Stimulated activated CD4-positive, alpha-beta T cell treated with anti-CD3 and anti-CD28 coated beads, TNF-alpha, amount 100 ng/mL, for 1 hour (primary cell): ENCODE results near the gene PRKCE.

Source experiments
- DNase-seq, 3 donors: peaks; one replicate each; pipeline ENCODE4 v3.0.0-alpha.2; 2020; ENCODE audit warnings: low read depth in 3 of 3, low spot score in 1 of 3

The PRKCE gene

DNA sequence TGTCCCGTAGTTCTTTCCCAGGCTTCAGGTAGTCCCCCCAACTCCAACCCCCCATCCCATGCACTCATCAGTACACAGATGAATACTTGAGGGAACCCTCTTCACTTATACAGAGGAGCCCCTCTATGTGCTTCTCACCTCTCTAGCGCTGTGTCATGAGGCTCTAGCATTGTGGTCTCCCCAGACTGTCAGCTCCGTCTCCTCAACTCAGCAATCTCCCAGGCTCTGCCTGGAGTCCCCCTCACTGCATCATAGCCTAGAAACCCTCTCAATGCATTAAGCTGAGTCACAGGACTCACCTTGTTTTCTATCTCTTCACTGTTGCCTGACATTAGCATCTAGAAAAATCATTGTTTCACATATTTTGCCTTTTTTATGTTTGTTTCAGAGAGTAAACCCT, 20.2 kb upstream of the PRKCE start:
- DNase-seq, result no peak

DNA sequence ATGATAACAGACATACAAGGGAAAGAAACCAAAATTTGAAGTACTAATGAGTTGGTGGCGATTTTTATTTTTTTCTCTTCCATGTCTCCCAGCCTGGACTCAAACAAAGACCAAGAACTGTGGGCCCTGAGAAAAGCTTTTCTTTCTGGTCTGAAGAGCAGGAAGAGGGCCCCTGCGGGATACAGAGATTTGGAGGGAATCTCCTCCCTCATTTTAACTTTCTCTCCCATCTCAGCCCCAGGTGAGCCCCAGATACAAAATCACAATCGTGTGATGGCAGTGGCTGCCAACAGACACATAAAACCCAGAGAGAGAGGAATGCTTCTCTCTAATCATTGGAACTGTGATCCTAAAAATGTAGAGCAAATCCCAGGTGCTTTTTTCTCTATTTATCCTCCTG, 19.5 kb upstream of the PRKCE start:
- DNase-seq, result no peak

DNA sequence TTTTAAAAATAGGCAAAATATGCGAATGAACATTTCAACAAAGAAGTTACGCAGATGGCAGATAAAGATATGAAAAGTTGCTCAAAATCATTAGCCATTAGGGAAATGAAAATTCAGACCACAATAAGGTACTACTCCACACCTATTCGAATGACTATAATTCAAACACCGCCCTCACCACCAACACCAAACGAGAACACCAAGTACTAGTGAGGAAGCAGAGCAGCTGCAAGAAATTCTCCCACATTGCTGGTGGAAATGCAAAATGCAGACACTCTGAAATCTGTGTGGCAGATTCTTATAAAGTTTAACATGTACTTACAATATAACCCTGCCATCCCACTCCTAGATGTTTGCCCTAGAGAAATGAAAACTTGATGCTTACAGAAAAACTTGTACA, 17.3 kb upstream of the PRKCE start:
- no peak for DNase-seq

DNA sequence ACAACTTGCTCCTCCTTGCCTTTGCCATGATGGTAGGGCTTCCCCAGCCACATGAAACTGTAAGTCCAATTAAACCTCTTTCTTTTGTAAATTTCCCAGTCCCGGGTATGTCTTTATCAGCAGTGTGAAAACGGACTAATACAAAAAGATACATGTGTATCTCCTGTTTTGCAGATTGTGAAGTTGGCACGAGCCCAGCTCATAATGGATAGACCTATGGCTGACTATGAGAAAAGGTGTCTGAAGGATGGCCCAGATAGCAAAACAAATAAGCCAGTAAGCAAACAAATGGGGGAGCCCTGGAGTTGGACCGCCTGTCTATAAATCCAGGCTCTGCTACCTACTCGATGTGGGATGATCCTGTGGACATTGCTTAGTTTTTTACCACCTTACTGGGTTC, 15.5 kb upstream of the PRKCE start:
- DNase-seq, result no peak

DNA sequence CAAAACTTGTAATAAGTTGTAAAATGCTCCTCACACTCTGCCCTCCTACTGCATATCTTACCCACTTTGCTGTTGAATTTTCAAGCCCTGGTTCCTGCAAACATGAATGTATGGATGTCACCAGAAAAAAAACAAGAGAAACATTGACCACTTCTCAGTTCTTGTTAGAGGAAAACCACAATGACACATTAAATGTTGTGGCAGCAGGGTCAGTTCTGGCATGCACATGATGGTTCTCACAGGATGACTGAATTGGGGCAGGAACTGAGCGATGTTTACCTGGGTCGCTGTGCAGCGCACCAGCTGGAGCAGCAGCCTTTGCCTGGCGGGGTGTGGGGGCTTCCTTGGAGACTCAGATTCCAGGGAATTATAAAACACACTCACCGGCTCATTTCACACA, 14.0 kb upstream of the PRKCE start:
- no peak for DNase-seq

DNA sequence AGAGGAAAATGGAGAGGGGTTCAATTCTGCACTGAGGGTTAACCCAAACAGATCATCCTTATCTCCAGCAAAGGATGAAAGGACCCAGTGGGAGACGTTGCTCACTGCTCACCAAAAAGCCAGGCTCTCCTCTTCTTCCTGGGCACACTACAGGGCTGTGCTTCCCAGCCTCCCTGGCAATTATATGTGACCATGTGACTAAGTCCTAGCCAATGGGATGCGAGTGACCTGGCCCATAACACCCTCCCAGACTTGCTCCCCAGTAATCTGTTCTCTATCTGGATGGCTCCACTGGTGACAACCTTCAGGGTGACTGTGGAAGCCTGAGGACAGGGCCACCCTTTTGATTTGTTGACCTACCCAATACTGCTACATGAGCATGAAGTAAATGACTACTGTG, 10.9 kb upstream of the PRKCE start:
- no peak for DNase-seq

DNA sequence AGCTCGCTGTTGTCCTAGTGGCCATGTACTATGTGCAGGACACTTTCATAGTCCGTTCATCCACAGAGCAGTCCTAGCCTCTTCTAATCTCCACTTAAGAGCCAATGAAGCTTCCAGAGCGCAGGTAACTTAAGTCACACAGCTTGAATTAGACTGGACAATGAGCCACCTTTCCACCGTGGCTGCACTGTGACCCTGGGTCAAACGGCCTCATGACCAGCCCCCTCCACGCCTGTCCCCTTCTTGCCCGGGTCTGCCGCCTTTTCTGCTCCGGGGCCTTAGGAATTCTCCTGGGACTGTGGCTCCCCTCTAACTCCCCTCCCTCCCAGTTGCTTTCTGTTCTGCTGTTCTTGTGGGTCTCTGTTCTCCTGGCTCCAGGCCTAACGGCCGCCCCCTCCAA, 8.4 kb upstream of the PRKCE start:
- no peak for DNase-seq

DNA sequence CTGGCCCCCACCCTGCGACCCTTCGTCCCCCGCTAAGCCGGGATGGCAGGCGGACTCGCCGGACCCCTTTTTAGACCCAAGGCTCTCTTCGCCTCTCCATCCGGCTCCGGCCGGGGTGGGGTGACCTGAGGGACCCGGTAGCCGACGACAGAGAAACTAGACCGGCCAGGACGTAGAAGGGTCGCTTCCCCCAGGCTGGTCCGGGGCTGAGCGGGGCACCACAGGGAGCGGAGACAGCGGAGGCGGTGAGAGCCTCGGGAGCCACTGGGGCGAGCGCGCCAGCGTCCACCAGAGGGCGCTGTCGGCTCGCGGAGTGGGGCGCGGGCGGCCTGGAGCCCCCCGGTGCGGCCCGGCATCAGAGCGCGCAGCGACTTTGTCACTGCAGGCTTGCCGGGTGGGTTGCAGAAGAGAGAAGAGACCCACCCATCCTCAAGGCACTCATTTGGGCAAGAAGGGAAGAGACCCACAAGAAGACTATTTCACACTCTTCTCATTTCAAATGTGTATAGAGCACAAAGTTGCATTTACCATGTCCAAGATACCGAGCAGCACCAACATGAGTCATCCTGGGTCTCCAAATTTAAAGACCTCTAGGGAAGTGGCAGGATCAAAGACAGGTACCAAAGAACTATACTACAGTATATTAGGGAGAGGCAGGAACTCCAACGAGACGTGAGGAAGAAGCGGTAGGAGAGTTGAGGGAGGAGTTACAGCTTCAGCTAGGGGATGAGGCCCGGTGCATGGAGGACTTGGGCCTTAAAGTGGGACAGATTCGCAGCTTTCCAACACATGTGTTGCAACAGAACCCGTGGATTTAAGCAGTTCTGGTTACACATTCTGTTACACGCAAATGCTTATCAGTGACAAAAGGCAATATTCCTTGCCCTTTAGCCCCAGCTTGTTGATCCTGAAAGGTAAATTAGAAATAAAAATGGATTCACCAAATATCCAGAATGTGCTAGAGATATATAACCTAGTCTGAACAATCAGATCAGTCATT, 7.6 kb upstream of the PRKCE start:
- DNase-seq, result peak in 2 of 3 donors; percentile 58 to 79

DNA sequence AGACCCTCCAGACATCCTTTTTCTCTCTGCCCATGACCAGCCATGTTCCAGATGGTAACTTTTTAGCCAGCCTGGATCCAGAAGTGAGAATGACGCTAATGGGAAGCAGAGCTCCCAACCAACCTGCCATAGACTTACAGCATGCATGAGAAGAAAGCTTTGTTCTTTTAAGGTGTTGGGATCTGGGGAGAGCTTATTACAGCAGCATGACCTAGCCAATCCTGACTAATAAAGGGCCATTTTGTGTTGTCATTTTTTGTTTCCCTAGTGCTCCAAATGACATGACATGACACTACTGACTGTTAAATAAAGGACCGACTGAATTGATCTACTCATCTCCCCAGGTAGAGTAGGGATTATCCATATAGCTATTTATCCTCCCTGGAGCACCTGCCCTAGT, 5.2 kb upstream of the PRKCE start:
- DNase-seq, result no peak

DNA sequence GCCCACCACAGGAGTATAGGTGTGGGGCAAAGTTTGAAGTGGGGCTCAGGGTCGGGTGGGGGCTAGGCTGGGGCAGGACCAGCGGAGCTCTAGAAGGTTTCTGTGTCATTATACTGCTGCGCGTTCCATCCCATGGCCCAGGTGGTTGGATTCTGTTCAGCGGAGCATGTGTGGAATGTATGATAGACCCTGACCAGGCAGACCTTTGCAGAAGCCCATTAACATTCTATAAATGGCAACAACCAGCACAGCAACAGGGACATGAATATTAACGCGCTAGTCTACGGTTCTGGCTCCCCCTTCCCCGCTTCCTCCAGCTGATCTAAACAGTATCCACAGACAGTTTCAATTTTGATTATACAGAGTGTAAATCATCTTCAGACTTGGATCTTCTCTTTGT, 4.1 kb upstream of the PRKCE start:
- no peak for DNase-seq

DNA sequence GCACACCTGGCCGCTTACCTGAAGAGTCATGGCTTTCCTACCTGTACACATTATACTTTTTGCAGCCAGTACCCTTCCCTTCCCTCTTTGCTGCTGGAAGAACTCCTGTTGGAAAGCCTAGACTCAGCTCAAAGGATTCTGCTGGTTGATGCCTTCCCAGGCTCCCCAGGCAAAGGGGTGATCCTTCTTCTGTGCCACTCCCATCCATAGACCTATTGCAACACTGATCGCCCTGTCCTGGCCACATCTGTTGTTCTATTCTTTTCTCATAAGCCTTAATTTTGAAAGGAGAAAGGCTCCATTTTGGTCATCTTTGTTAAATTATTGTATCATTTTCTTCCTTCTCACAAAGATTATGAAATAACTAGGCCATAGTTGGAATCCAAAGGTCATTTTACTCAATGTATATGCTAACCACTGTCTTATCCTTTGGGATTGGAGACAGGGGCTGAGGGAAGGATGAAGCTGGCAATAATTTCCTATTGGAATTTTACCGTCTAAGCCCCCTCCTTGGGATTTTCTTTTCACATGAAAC, 3.4 kb upstream of the PRKCE start:
- no peak for DNase-seq

DNA sequence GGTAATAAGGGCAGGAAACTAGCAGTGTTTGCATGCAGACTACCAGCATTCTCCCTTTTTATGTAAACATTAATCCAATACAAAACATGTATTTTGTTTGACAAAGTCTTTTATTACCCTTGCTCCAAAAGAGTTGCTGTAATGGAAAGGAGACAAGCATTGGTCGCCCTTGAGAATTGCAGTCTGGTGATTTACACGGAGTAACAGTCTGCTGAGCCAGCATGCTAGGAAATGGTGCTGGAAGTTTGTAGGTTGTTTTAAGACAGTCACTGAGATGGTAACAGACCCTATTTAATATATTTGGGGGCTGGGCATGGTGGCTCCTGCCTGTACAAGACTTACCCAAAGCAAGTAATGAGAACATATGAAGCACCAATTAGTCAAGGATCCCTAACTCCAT, 2.8 kb upstream of the PRKCE start:
- DNase-seq, result no peak

DNA sequence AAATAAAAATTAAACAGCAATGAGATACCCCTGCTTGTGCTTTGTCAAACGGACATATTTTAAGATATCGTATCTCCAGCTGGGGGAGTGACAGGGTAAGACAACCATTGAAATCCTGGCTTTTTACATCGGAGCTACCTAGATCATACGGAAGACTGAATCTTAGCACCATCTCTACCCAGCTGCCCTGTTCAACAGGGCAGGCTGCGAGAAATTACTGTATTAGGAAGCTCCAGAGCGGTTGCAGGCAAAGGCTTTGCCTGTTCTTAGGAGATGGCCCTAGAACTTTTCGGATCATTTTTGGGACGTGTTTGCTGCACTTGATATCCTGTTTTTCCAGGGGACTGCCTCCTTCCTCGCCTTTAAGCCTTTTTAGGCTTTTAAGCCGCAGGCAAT, 2.0 kb upstream of the PRKCE start:
- DNase-seq, result no peak

DNA sequence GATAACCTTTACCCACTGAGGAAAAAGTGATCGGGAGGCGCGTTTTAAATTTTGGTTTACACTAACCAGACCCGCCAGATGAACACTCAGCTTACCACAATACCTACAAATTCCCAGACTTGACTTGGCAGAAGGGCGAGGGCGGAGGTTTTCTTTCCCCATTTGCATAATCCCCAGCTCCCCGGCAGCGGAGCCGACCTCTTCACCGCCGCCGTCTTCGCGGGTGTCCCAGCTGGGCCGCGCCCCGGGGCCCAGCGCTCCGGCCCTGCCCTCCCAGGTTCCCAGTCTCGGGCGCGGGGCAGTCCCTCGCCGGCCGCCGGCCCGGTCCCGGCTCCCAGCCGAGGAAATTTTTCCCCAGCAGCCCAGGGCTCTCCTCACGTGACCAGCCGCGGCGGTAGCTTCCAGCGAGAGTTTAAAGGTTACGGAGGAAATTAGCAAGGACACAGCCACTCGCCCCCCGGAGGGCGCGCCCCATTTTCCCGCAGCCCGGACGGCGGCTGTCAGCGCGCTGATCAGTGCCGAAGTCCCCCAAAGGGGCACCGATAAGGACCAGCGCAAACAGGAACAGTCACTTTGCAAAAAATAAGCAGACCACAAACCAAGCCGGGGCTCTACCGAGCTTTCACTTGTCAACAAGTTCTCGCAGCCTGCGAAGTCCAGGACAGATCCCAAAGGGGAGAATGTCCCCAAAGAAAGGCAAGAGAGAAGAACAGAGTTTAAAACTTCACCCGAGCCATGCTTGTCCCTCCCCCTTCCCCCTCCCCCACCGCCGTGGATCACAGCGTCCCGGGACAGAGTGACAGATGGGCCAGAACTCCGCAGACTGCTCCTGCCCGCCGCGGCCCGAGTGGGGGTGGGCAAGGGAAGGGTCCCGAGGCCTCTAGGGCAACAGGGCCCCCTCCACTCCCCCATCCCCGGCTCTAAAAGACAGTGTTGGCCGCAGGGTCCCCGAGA, 1.3 kb upstream of the PRKCE start:
- DNase-seq, result peak in 1 of 3 donors; percentile 53

DNA sequence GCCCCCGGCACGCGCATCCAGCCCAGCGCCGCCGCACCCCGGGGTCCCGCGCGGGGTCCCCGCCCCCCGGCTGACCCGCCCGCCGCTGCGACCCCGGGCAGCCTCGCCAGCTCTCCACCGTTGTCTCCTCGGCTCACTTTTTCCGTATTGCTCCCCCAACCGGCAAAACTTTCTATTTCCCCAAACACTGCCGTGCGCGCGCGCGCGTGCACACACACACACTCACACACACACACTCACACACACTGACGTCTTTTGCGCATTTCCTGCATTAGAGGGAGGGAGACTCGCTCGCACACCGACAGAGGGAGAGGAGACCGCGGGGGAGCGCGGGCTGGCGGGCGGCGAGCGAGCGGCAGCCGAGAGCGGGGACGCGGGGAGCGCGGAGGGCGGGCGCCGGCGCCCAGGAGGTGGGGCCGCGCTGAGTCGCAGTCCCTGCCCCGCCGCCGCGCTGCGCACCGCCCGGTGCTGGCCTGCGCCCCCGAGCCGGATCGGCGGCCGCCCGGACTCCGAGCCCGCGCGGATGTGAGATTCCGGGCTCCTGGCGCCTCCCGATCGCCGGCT, 542 bp upstream of the PRKCE start:
- DNase-seq, result peak; percentile 81 to 92 (median 86)

DNA sequence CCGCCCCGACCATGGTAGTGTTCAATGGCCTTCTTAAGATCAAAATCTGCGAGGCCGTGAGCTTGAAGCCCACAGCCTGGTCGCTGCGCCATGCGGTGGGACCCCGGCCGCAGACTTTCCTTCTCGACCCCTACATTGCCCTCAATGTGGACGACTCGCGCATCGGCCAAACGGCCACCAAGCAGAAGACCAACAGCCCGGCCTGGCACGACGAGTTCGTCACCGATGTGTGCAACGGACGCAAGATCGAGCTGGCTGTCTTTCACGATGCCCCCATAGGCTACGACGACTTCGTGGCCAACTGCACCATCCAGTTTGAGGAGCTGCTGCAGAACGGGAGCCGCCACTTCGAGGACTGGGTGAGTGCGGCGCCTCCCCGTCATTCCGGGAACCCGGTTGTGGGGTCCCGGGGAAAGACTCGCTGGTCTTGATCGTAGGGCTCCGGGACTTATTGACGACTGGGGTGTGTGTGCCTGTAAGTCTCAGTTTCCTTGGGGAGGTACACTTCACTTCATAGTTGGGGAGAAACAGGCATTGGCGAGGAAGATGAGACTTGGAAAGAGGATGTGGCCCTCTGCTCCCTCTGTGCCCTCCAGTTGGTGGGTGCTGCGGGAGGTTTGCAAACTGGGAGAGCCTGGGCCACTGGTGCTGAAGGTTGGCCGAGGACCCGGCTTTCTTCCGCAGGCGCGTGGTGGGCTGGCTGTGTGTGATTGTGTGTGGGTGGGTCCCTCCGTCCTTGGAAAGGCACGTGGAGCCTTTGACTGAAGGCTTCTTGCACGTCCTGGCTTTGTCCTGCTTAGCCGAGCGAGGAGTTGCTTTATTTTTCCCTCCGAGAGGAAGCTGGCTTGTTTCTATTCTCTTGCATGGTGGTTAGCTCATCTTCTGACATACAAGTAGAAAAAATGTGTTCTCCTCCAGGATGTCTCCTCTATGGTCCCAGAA, 886 bp downstream of the PRKCE start:
- no peak for DNase-seq

DNA sequence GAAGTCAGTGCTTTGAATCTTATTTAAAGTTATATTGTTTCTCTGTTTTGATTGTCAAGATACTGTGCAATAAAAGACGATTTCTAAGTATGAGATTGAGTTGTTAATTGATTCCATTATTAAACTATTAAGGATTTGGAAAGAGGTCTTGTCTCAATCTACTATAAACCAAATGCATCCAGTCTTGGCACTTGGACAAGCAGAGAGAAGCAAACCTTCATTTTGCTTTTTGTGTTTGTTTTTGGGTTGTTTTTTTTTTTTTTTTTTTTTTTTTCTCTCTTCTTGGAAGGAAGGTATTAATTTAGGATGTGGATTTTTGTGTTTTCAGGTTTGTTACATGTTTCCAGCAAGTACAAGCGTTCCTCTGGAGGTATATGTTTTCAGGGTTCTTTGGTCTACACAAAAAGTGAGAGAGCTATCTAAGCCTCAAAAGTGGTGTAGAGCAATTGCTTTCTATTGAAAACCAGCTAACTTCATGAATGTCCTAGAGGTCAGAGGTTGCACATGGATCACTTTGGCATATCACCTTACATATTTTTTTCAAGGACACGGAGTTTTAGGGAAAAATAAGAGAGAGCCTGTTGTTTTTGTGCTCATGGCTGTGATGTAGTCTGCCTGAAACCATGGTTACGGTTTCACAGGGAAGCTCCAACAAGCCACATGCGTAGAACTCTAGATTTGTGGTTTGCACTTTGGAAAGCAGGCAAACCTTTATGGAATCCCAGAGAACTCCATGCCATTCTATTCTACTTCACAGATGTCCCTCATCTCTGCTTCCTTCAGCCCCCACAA, 1.8 kb downstream of the PRKCE start:
- DNase-seq, result no peak

DNA sequence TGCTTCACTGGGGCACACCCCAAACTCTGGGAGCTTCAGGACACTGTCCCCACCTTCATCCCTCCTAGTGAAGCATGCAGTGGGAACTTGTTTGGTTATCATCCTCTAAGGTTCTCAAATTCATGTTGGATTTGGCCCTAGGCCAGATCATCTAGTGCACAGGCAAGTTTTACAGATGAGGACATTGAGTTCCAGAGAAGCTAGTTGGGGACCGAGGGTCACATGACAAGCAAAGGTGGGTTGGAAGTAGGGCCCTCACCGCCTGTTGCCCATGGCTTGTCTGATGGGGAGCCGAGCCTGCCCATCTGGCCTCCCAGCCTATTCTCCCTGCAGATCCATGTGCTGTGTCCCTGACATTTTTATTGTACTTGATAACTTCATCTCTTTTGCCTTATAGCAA, 2.8 kb downstream of the PRKCE start:
- DNase-seq, result no peak

DNA sequence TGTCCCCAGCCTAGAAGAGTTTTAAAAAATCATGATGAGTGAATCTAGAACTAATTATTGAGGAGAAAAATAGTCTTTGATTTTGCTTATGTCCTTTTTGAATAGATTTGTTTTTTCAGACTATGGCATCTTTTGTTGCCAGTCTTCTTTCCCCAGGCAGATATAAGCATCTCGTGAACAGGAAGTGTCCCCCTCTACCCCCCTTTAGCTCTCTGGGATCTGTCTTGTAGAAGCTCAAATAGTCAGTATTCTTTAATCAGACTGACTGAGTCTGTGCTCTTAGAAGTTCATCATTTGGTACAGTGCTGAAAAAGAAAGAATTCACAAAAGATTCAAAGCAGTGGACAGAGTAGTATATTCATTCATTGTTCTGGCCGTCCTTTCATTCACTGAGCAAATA, 10.4 kb downstream of the PRKCE start:
- no peak for DNase-seq
